DMS79 (cell line): ENCODE results near the gene EXOC2.

ENCODE experiments used
- DNase-seq: peaks from one replicate; lab custom pipeline; 2025; lab: John Stamatoyannopoulos, UW

EXOC2 gene

GRCh38 chr6:518218-518617, 174.7 kb downstream of the EXOC2 start:
- DNase-seq: no peak

- no peak for DNase-seq
These were observed 176.7 kb downstream of the EXOC2 start for GRCh38 chr6:516213-516612.

DNA sequence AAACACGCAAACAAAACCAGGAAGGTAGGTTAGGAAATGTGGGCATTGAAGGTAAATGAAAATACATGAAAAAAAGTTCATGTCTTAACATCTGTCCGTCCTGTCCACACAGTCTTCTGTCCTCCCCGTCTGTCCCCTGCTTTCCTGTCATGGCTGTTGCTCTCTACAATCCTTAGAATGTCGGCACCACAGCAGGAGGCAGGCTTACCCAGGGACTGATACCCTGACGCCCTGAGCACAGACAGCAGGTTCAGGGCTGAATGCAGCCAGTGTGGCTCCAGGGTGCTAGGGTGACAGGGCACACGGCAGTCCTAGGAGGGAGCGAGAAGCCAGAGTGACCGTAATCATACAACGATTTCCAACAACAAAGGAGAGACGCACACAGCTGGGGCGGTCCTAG, 177.7 kb downstream of the EXOC2 start:
- no peak for DNase-seq

DNA sequence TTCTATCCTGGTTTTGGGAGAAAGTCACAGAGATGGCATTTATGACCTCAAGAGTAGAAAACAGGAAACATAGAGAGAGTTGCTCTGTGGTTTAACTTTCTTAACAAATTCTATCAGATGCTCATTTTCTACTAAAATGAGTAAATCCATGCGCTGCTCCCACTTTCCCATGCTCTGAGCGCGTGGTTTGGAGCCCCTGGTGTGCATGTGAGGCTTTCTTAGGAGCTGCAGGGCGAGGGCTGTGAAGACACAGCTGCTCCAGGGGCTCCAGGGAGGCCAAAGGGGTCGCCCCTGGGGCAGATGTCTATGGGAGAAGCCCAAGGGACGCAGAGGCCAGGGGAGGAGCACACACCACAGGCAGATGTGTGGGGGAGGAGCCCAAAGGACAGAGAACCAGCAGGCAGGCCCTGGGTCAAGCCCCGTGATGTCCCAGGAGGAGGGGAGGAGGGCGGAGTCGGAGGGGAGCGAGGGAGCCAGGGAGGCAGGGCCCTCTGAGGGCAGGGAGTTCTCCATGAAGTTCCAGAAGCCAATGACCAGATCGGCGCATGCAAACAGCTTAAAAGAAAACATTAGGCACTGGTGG, 178.5 kb downstream of the EXOC2 start:
- DNase-seq: no peak

- DNase-seq: no peak
These were observed 179.0 kb downstream of the EXOC2 start for GRCh38 chr6:513961-514360.

DNA sequence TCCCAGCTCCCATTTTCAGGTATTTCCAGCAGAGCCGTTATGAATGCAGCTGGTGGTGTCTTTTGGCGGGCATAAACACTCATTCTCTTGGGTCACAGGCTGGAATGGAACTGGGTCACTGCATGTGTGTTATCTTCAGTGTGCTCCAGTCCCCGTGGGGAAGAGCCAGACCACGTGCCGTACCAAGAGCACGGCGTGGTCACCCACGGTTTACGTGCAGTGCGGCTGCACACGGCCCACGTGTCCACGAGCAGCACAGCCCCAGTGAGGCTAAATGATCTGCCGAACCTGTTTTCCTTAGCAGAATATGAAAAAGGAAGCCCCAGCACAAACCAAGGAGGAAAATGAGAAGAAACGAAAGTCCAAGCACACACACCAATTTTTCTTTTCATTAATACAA, 179.9 kb downstream of the EXOC2 start:
- no peak for DNase-seq

- no peak for DNase-seq
These were observed 181.3 kb downstream of the EXOC2 start for GRCh38 chr6:511488-512137.

- no peak for DNase-seq
These were observed 183.3 kb downstream of the EXOC2 start for GRCh38 chr6:509676-510075.

GRCh38 chr6:508614-509013, 184.3 kb downstream of the EXOC2 start:
- no peak for DNase-seq

- no peak for DNase-seq
These were observed 184.9 kb downstream of the EXOC2 start for GRCh38 chr6:508006-508405.

GRCh38 chr6:506920-507622, 185.9 kb downstream of the EXOC2 start:
- DNase-seq: no peak

- no peak for DNase-seq
These were observed 186.4 kb downstream of the EXOC2 start for GRCh38 chr6:506508-506907.

GRCh38 chr6:505374-505773, 187.6 kb downstream of the EXOC2 start:
- DNase-seq: no peak

DNA sequence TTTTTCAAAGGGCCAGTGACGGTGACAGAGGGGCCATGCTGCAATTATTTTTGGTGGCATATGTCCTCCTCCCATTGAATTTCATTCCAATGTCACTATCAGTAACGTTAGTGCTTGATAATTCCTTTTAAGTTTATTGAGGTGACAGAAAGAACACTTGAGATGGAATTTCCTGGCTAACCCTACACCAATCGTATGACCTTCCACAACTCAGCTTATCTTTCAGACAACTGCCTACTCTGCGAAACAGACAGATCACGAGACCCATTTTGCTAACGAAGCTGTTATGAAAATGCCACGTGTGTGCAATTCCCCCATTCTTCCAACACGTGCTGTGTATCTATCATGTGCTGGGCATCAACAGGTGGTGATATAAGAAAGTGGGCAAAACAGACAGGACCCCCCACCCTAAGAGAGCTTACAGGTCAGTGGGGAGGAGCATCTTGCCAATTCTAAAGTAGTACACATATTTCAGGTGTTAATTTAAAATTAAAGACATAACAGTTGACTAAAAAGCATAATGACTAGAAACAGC, 188.4 kb downstream of the EXOC2 start:
- no peak for DNase-seq

DNA sequence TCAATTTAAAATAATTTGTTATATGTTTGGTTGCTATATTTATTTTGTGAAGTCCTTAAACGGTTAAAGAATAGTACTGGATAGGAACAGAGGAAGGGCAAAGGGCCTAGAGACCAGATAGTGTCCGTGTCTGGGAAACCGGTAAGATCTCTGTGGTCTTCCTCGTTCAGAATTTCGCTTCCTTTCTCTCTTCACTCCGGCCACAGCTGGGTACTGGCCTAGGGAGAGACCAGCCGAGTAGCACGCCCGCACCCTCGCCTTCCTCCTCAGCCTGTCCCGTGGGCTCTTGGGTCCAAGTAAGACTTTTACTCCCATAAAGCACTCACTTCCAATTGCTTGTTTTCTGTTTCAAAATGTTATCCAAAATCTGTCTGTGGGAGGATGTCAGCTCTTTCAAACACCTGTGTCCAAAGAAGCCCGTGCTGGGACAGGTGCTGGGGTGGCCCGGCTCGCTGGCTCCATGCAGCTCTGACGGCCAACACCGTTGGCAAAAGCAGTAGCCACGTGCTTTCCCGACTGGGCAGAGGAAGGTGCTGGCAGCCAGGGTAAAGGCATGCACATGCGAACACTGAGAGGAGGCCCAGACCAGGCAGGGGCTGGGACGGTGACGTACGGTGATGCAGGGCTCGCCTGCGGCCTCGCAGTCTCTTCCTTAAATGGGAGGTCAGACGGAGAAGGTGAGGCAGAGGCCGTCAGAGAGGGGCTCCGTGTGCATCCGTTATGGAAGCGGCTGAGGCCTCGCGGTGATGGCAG, 189.2 kb downstream of the EXOC2 start:
- no peak for DNase-seq

DNA sequence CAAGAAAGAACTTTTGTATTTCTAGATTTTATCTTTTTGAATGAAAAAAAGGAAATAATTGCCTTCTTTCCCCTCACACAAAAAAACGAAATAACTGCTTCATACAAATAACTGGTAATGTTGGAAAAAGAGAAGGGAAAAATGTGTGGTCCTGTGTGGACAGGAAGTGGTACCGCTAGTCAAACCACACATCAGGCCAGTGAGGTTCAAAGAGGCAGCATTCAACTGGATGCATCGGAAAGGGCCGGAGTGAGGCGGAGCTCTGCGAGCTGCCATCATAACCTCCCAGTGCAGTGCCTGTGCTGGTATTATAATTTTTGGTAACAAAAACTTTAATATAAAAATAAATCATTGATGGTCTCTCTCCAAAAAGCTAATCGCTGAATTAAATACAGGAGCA, 190.2 kb downstream of the EXOC2 start:
- DNase-seq: no peak

DNA sequence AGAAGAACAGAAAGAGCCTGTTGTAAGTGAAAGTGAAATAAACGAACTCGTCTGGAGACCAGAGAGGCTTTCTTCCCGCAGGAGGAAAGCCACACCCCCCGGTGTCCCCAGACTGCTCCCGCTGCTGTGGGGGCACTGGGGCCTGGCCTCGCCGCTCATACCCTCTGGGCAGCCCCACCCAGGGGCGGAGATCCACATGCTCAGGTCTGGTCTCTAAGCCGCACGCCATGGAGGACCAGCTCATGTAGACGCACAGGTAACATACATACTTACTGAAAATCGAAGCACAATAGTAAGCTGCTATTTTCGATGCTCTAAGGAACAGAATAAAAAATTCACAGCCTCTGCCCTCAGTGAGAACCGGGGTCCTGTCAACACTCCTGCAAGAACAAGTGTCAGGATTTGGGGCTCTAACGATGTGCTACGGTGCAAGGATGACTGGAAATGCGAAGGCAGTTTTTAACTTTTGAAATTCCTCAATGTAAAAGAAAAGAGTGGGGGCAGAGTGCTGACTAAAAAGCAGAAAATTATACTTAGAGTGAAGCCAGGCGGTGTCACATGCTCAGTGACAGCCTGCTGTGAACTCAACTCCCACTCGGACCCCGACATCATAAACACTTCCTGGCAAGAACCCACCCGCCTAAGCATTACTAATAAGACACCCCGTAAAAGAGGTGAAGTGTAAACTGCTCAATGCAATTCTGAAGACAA, 190.9 kb downstream of the EXOC2 start:
- no peak for DNase-seq

DNA sequence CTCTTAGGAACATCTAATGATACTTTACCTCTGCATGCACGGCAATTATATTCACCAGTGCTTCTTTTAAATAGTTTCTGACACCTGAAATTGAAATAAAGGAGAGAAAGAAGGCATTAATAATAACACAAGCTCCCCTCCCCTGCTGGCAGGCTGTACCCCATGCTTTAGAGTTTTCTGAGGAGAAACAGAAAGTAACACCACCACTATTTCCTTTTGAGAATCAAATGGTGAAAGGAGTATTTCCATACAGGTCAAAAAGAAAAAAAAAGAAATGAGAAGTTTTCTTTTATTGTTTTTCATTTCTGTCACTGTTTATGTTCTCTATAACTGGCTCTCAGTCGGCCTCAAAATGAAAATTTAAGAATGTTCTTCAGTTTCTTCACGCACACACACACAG, 193.3 kb downstream of the EXOC2 start:
- no peak for DNase-seq

- no peak for DNase-seq
These were observed 194.1 kb downstream of the EXOC2 start for GRCh38 chr6:498795-499231.

DNA sequence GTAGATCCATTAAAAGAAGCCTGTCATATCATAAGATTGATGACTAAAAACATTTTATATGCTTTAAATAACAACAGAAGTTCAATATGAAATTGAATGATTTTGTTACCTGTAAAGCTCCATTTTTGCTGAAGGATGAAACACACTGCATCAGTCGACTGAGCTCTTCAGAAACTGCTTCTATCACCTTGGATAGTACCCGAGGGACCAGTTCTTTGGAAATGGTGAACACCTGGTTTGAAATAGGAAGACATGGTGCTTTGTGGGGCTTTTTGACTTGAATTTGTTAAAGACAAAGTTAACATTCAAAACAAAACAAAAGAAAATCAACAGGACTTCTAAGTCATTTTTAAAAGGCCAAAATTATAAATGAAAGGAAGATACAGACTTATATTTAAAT, 195.7 kb downstream of the EXOC2 start:
- DNase-seq: no peak

DNA sequence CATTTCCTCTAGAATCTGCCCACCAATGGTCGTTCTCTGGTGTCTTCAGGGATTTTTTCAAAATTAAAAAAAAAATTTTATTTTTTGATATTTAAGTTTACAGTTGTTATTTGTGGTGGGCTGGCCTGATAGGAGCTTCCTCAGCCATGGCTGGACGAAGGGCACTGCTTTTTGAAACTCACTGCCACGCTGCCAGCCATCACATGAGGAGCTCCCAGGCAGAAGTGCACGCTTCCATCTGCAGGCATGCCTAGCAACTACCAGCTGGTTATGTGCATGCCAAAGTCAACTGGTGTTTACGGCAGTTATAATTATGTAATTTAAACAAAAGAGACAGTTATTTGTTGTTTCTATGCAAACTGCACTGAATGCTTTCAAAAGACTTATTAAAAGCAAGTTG, 196.3 kb downstream of the EXOC2 start:
- no peak for DNase-seq

DNA sequence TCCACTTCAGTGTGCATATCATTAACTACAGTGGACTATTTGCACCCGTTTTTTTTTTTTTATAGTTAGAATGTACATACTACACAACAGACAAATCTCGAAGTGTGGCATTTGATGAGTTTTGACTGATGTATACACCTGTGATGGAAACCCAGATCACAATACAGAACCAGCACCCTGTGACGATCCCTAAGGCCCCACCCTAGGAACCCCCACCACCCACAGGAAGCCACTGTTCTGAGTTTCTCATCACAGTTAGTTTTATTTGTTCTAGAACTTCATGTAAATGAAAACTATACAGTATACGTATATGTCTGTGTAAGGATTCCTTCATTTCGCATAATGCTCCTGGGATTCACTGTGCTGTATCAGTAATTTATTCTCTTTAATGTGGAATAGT, 198.5 kb downstream of the EXOC2 start:
- no peak for DNase-seq
